ENCODE measurements around the gene RALGPS2.

Gene RALGPS2

DNA sequence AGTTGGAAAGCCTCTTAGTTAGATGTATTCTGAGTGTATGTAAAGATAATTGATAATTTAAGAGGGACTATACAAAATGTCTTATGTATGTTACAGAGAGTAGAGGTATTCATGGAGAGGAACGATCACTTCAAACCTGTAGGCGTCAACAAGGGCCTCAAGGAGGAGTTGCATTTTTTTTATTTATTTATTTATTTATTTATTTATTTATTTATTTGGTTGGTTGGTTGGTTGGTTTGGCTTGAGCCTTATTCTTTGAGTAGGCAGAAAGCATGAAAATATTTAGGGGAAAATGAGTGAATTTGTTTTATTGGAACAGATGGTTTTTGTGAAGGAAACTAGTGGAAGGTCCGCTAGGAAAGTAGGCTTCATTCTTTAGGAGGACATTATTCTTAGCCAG is 137.4 kb downstream of the RALGPS2 start:
- Histone ChIP-seq H3K18ac (ENCODE audit: low read length) (no peak overlapping the region), H3K9me3 (replicated peaks in 1 of 2; ENCODE audit: control insufficient read depth in 2 of 2, insufficient read depth in 1 of 2, low read depth in 1 of 2, low read length in 2 of 2) (no peaks in the 10 kb centered on the region), H2BK5ac (ENCODE audit: low read length) (no peak overlapping the region), H3K36me3 (replicated peaks in 1 of 2; ENCODE audit: control insufficient read depth in 2 of 2, insufficient read depth in 2 of 2, low read length in 2 of 2) (no peaks in the 10 kb centered on the region), H3K4me3 (ENCODE audit: low read length in 2 of 2) (no peak overlapping the region), H3K27me3 (ENCODE audit: control insufficient read depth in 3 of 3, insufficient read depth in 3 of 3, low read depth in 1 of 3, low read length in 3 of 3) (no peaks in the 10 kb centered on the region), H4K91ac (ENCODE audit: low read depth, low read length, poor library complexity) (no peak overlapping the region), H3K4ac (ENCODE audit: low read length) (no peak overlapping the region), H3K79me1 (ENCODE audit: low read depth, low read length) (no peaks in the 10 kb centered on the region), H2BK120ac (ENCODE audit: low read depth, low read length) (no peak overlapping the region), H3K4me2 (ENCODE audit: insufficient read depth, low read length, poor library complexity, severe bottlenecking) (no peak overlapping the region), H3K27ac (replicated peaks; ENCODE audit: low read length) (no peak overlapping the region), H4K8ac (ENCODE audit: low read depth, low read length) (no peak overlapping the region), H2AFZ (ENCODE audit: low read length) (no peak overlapping the region), H2BK12ac (ENCODE audit: low read length) (no peak overlapping the region), H3K14ac (ENCODE audit: low read length) (no peak overlapping the region), H2BK15ac (ENCODE audit: low read length) (no peak overlapping the region), H3K4me1 (ENCODE audit: control insufficient read depth in 2 of 2, insufficient read depth in 1 of 2, low read depth in 1 of 2, low read length in 2 of 2) (no peaks in the 10 kb centered on the region), H3K9ac (ENCODE audit: low read depth, low read length, poor library complexity) (no peak overlapping the region), H3K23ac (ENCODE audit: low read depth, low read length, poor library complexity) (no peak overlapping the region), H2AK5ac (ENCODE audit: low read depth, low read length) (no peak overlapping the region)
- DNase-seq (ENCODE audit: low spot score), result no peak
- WGBS, 2 donors (ENCODE audit: extremely low coverage in 2 of 2, insufficient read length in 2 of 2, insufficient replicate concordance in 1 of 2), result no CpG with 5 or more reads among the region's 3 CpGs

DNA sequence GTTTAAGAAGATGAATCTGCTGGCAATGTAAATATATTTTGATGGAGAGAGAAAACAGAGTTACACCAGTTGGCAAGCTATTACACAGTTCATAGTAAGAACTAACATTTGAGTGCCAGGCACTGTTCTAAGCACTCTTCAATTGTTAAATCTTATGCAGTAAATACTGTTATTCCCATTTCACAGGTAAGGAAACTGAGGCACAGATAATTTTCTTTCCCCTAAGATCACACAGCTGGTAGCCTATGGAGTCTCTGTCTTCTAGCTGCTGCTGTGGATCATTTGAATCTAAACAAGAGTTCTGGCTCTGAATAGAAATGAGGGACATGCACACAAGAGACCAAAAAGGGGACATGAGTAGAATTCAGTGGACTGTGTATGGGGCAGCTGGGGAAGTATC is 137.8 kb downstream of the RALGPS2 start:
- Histone ChIP-seq H2BK15ac (ENCODE audit: low read length) (no peak overlapping the region), H3K4me3 (ENCODE audit: low read length in 2 of 2) (no peak overlapping the region), H3K9ac (ENCODE audit: low read depth, low read length, poor library complexity) (no peak overlapping the region), H3K27ac (replicated peaks; ENCODE audit: low read length) (no peak overlapping the region), H2BK5ac (ENCODE audit: low read length) (no peak overlapping the region), H2BK120ac (ENCODE audit: low read depth, low read length) (no peak overlapping the region), H3K4ac (ENCODE audit: low read length) (no peak overlapping the region), H3K36me3 (replicated peaks in 1 of 2; ENCODE audit: control insufficient read depth in 2 of 2, insufficient read depth in 2 of 2, low read length in 2 of 2) (no peaks in the 10 kb centered on the region), H3K23ac (ENCODE audit: low read depth, low read length, poor library complexity) (no peak overlapping the region), H3K27me3 (ENCODE audit: control insufficient read depth in 3 of 3, insufficient read depth in 3 of 3, low read depth in 1 of 3, low read length in 3 of 3) (no peaks in the 10 kb centered on the region), H3K14ac (ENCODE audit: low read length) (no peak overlapping the region), H3K18ac (ENCODE audit: low read length) (no peak overlapping the region), H3K9me3 (replicated peaks in 1 of 2; ENCODE audit: control insufficient read depth in 2 of 2, insufficient read depth in 1 of 2, low read depth in 1 of 2, low read length in 2 of 2) (no peaks in the 10 kb centered on the region), H3K79me1 (ENCODE audit: low read depth, low read length) (no peaks in the 10 kb centered on the region), H4K8ac (ENCODE audit: low read depth, low read length) (no peak overlapping the region), H2BK12ac (ENCODE audit: low read length) (no peak overlapping the region), H3K4me1 (ENCODE audit: control insufficient read depth in 2 of 2, insufficient read depth in 1 of 2, low read depth in 1 of 2, low read length in 2 of 2) (no peaks in the 10 kb centered on the region), H4K91ac (ENCODE audit: low read depth, low read length, poor library complexity) (no peak overlapping the region), H2AFZ (ENCODE audit: low read length) (no peak overlapping the region), H3K4me2 (ENCODE audit: insufficient read depth, low read length, poor library complexity, severe bottlenecking) (no peak overlapping the region), H2AK5ac (ENCODE audit: low read depth, low read length) (no peak overlapping the region)
- DNase-seq (ENCODE audit: low spot score), result no peak

DNA sequence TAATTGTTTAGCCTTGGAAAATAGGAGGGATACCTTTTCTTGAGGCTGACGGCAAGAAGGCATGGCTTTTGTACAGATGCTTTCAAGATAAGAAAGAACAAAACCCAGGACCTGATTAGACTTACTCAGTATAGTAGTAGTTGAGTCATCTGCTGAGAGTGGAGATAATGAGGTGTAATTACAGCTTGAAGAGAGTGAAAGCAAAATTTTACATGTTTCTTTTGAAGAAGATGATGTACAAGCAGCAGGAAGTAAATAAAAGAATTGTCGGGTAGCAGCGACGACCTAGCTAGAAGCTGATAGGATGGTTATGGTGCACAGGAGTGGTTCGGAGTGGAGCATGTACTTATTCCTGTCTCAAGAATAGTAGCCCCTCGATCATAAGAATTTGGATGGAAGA is 139.3 kb downstream of the RALGPS2 start:
- H3K14ac ChIP-seq (ENCODE audit: low read length), result no peak overlapping the region
- DNase-seq (ENCODE audit: low spot score), result no peak
- H2BK120ac ChIP-seq (ENCODE audit: low read depth, low read length), result no peak overlapping the region
- no peak overlapping the region for H3K4ac ChIP-seq (ENCODE audit: low read length)
- no peaks in the 10 kb centered on the region for H3K79me1 ChIP-seq (ENCODE audit: low read depth, low read length)
- no peaks in the 10 kb centered on the region for H3K36me3 ChIP-seq (replicated peaks in 1 of 2; ENCODE audit: control insufficient read depth in 2 of 2, insufficient read depth in 2 of 2, low read length in 2 of 2)
- H4K91ac ChIP-seq (ENCODE audit: low read depth, low read length, poor library complexity), result no peak overlapping the region
- no peak overlapping the region for H3K4me3 ChIP-seq (ENCODE audit: low read length in 2 of 2)
- H4K8ac ChIP-seq (ENCODE audit: low read depth, low read length), result no peak overlapping the region
- peaks cover 0 to 4% of the 10 kb centered on the region in 2 donors for H3K4me1 ChIP-seq (ENCODE audit: control insufficient read depth in 2 of 2, insufficient read depth in 1 of 2, low read depth in 1 of 2, low read length in 2 of 2)
- no peak overlapping the region for H3K9ac ChIP-seq (ENCODE audit: low read depth, low read length, poor library complexity)
- no CpG with 5 or more reads among the region's 6 CpGs for WGBS, 2 donors (ENCODE audit: extremely low coverage in 2 of 2, insufficient read length in 2 of 2, insufficient replicate concordance in 1 of 2)
- no peak overlapping the region for H3K23ac ChIP-seq (ENCODE audit: low read depth, low read length, poor library complexity)
- H2BK5ac ChIP-seq (ENCODE audit: low read length), result no peak overlapping the region
- no peak overlapping the region for H2AK5ac ChIP-seq (ENCODE audit: low read depth, low read length)
- H3K18ac ChIP-seq (ENCODE audit: low read length), result no peak overlapping the region
- H2AFZ ChIP-seq (ENCODE audit: low read length), result no peak overlapping the region
- H3K4me2 ChIP-seq (ENCODE audit: insufficient read depth, low read length, poor library complexity, severe bottlenecking), result no peak overlapping the region
- H2BK12ac ChIP-seq (ENCODE audit: low read length), result no peak overlapping the region
- no peaks in the 10 kb centered on the region for H3K9me3 ChIP-seq (replicated peaks in 1 of 2; ENCODE audit: control insufficient read depth in 2 of 2, insufficient read depth in 1 of 2, low read depth in 1 of 2, low read length in 2 of 2)
- H2BK15ac ChIP-seq (ENCODE audit: low read length), result no peak overlapping the region
- H3K27ac ChIP-seq (replicated peaks; ENCODE audit: low read length), result no peak overlapping the region
- H3K27me3 ChIP-seq (ENCODE audit: control insufficient read depth in 3 of 3, insufficient read depth in 3 of 3, low read depth in 1 of 3, low read length in 3 of 3), result no peaks in the 10 kb centered on the region

DNA sequence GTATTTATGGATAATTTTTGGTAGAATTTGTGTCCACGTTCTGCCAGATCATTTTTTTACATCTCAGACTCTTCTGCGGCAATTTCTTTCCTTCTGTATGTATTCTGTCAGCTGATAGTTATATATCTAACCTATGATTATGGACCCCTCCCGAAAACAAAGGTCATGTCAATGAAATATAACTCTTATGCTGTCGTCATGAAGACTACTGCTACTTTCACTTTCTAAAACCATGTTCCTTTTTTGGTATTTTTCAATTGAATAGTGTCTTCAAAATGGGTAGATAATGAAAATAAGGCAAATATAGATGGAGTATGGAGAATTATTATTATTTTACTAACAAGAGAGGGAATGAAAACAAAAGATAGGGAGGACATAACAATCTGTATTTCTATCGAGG is 142.6 kb downstream of the RALGPS2 start:
- Histone ChIP-seq H4K8ac (ENCODE audit: low read depth, low read length) (no peak overlapping the region), H3K4me1 (ENCODE audit: control insufficient read depth in 2 of 2, insufficient read depth in 1 of 2, low read depth in 1 of 2, low read length in 2 of 2) (peaks cover 4 to 13% of the 10 kb centered on the region in 2 donors), H2AFZ (ENCODE audit: low read length) (no peak overlapping the region), H2BK120ac (ENCODE audit: low read depth, low read length) (no peak overlapping the region), H2BK15ac (ENCODE audit: low read length) (no peak overlapping the region), H2BK5ac (ENCODE audit: low read length) (no peak overlapping the region), H3K4me3 (ENCODE audit: low read length in 2 of 2) (no peak overlapping the region), H3K14ac (ENCODE audit: low read length) (no peak overlapping the region), H3K4ac (ENCODE audit: low read length) (no peak overlapping the region), H4K91ac (ENCODE audit: low read depth, low read length, poor library complexity) (no peak overlapping the region), H3K18ac (ENCODE audit: low read length) (no peak overlapping the region), H3K79me1 (ENCODE audit: low read depth, low read length) (no peaks in the 10 kb centered on the region), H3K27me3 (ENCODE audit: control insufficient read depth in 3 of 3, insufficient read depth in 3 of 3, low read depth in 1 of 3, low read length in 3 of 3) (no peaks in the 10 kb centered on the region), H3K9ac (ENCODE audit: low read depth, low read length, poor library complexity) (no peak overlapping the region), H3K9me3 (replicated peaks in 1 of 2; ENCODE audit: control insufficient read depth in 2 of 2, insufficient read depth in 1 of 2, low read depth in 1 of 2, low read length in 2 of 2) (no peaks in the 10 kb centered on the region), H3K36me3 (replicated peaks in 1 of 2; ENCODE audit: control insufficient read depth in 2 of 2, insufficient read depth in 2 of 2, low read length in 2 of 2) (no peaks in the 10 kb centered on the region), H3K27ac (replicated peaks; ENCODE audit: low read length) (no peak overlapping the region), H3K23ac (ENCODE audit: low read depth, low read length, poor library complexity) (no peak overlapping the region), H3K4me2 (ENCODE audit: insufficient read depth, low read length, poor library complexity, severe bottlenecking) (no peak overlapping the region), H2AK5ac (ENCODE audit: low read depth, low read length) (no peak overlapping the region), H2BK12ac (ENCODE audit: low read length) (no peak overlapping the region)
- no CpG with 5 or more reads among the region's 5 CpGs for WGBS, 2 donors (ENCODE audit: extremely low coverage in 2 of 2, insufficient read length in 2 of 2, insufficient replicate concordance in 1 of 2)
- DNase-seq (ENCODE audit: low spot score), result no peak
